ENCODE results near the gene RALGPS1.

DNA sequence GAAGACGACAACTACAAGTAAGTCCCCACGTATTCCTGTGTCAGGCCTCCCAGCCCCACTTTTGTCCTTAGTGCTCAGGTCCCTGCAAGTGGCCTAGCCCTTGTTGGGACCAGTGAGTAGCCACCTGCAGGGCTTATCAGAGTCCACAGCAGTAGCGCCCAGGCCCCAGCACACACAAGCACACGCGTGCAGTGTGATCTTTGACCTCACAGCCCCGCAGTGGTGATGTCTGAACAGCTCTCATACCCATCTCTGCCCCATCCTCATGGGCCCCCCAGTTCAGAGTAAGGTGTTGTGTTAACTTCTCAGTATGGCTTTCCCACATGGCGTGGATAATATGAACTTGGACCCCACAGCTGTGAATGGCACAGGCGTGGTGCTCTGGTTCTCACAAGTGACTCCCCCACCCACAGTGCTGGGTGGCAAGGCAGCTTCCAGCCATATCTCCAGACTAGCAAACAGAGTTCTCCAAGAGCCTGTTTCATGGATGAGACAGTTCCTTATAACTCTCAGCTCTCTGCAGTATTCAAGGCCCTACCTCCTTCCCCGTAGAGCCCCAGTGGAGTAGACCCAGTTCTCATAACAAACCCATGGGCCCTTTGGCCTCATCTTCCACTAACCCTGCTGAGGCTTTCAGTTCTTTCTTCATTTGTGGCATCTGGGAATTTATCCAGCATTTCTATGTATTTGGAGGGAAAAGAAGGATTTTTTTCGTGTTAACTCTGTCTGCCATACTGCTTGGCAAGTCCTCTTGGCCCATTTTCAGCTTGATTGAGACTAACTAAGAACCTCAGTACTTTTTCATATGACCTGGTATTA, 254.4 kb downstream of the RALGPS1 start:
- no peak for TF ChIP-seq CTCF (IDR thresholded peaks at IDR 0.05)
- TF ChIP-seq POLR2A (IDR thresholded peaks at IDR 0.05): no peak
